Esophagus muscularis mucosa (tissue), 3 donors: Measurements from ENCODE around the gene EIF3L.

Experiments used
- POLR2A ChIP-seq: fragments of 450-650 bp; IDR thresholded peaks from one replicate; pipeline ENCODE4 v1.6.1; 2017; ENCODE audit warnings: antibody characterized with exemption, moderate library complexity, mild to moderate bottlenecking, low read depth
- POLR2AphosphoS5 ChIP-seq, 2 donors: sonication (generic); formaldehyde crosslinking; IDR thresholded peaks; one replicate each; pipeline ENCODE4 v1.6.1; 2017; ENCODE audit warnings: antibody characterized with exemption in 2 of 2
- TF ChIP-seq, protein P1 (sequence below), 3 experiments: fragments of 200-600 bp in 2 of 3; fragments of 450-650 bp in 1 of 3; sonication (generic) in 2 of 3; IDR thresholded peaks; one replicate each; pipeline ENCODE4 v1.5.1; 2017 to 2019; ENCODE audit warnings: antibody characterized with exemption in 3 of 3, mild to moderate bottlenecking in 2 of 3, moderate library complexity in 1 of 3

DNA sequence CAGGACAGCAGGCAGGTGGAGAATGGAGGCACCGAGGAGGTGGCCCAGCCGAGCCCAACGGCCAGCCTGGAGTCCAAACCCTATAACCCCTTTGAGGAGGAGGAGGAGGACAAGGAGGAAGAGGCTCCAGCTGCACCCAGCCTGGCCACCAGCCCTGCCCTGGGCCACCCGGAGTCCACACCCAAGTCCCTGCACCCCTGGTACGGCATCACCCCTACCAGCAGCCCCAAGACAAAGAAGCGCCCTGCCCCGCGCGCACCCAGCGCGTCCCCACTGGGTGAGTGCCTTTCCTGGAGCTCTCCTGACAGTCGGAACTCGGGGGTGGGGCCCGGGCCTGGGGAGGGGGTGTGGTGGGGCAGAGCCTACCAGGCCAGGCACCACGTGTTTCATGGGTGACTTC lies 76.5 kb downstream of the EIF3L start:
- TF ChIP-seq POLR2A, result no peak
- TF ChIP-seq, protein P1, sequence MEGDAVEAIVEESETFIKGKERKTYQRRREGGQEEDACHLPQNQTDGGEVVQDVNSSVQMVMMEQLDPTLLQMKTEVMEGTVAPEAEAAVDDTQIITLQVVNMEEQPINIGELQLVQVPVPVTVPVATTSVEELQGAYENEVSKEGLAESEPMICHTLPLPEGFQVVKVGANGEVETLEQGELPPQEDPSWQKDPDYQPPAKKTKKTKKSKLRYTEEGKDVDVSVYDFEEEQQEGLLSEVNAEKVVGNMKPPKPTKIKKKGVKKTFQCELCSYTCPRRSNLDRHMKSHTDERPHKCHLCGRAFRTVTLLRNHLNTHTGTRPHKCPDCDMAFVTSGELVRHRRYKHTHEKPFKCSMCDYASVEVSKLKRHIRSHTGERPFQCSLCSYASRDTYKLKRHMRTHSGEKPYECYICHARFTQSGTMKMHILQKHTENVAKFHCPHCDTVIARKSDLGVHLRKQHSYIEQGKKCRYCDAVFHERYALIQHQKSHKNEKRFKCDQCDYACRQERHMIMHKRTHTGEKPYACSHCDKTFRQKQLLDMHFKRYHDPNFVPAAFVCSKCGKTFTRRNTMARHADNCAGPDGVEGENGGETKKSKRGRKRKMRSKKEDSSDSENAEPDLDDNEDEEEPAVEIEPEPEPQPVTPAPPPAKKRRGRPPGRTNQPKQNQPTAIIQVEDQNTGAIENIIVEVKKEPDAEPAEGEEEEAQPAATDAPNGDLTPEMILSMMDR (IDR thresholded peaks at IDR 0.05), result no peak
- no peak for TF ChIP-seq POLR2AphosphoS5 (IDR thresholded peaks at IDR 0.05)
